GM23248 (cell line): ENCODE data around the gene PPP6R1.

Source experiments
- EZH2 ChIP-seq: fragments of 200-600 bp; sonication (generic); IDR thresholded peaks from 2 replicates; pipeline ENCODE4 v1.6.1; 2018; ENCODE audit warnings: antibody characterized with exemption, mild to moderate bottlenecking; ENCODE audit not compliant: insufficient read depth, poor library complexity, severe bottlenecking
- EZH2phosphoT487 ChIP-seq: fragments of 200-600 bp; sonication (generic); IDR thresholded peaks from 2 replicates; pipeline ENCODE4 v1.6.1; 2018; ENCODE audit warnings: antibody characterized with exemption, moderate library complexity, mild to moderate bottlenecking, low read depth; ENCODE audit not compliant: insufficient read depth

- TF ChIP-seq EZH2phosphoT487, result no peak
- TF ChIP-seq EZH2, result no peak
Measured at GRCh38 chr19:55252760-55253663, 5.8 kb downstream of the PPP6R1 start.
